Nephron progenitor cell (in vitro differentiated cells): ENCODE data around the gene C10orf143.

Source experiments
- DNase-seq: peaks from one replicate; pipeline ENCODE4 v3.0.0; 2021
- H3K27ac Mint-ChIP-seq: 2 replicates; pipeline ENCODE4 v1.8.0; 2021; ENCODE audit warnings: mild to moderate bottlenecking, moderate library complexity, mixed read lengths
- H3K27me3 Mint-ChIP-seq: 2 replicates; pipeline ENCODE4 v1.8.0; 2021; ENCODE audit warnings: mild to moderate bottlenecking, low read depth, mixed read lengths; ENCODE audit not compliant: poor library complexity
- H3K36me3 Mint-ChIP-seq: 2 replicates; pipeline ENCODE4 v1.8.0; 2021; ENCODE audit warnings: low read depth, mixed read lengths
- H3K4me1 Mint-ChIP-seq: 2 replicates; pipeline ENCODE4 v1.8.0; 2021; ENCODE audit warnings: mixed read lengths
- H3K4me3 Mint-ChIP-seq: 2 replicates; pipeline ENCODE4 v1.8.0; 2021; ENCODE audit warnings: mild to moderate bottlenecking, moderate library complexity, mixed read lengths
- H3K9me3 Mint-ChIP-seq: 2 replicates; pipeline ENCODE4 v1.8.0; 2021; ENCODE audit warnings: mild to moderate bottlenecking, moderate library complexity, mixed read lengths
- TF ChIP-seq, protein P1 (sequence below): fragments of 200-600 bp; sonication (generic); IDR thresholded peaks from 2 replicates; pipeline ENCODE4 v1.5.0; 2021; ENCODE audit warnings: antibody characterized with exemption

The C10orf143 gene

GRCh38 chr10:130050721-130051120 is 59.9 kb downstream of the C10orf143 start:
- no peaks in the 10 kb centered on the region for H3K4me1 Mint-ChIP-seq
- H3K27ac Mint-ChIP-seq, result no peak overlapping the region
- H3K27me3 Mint-ChIP-seq, result peaks cover 19% of the 10 kb centered on the region
- no peak overlapping the region for H3K4me3 Mint-ChIP-seq
- TF ChIP-seq, protein P1, sequence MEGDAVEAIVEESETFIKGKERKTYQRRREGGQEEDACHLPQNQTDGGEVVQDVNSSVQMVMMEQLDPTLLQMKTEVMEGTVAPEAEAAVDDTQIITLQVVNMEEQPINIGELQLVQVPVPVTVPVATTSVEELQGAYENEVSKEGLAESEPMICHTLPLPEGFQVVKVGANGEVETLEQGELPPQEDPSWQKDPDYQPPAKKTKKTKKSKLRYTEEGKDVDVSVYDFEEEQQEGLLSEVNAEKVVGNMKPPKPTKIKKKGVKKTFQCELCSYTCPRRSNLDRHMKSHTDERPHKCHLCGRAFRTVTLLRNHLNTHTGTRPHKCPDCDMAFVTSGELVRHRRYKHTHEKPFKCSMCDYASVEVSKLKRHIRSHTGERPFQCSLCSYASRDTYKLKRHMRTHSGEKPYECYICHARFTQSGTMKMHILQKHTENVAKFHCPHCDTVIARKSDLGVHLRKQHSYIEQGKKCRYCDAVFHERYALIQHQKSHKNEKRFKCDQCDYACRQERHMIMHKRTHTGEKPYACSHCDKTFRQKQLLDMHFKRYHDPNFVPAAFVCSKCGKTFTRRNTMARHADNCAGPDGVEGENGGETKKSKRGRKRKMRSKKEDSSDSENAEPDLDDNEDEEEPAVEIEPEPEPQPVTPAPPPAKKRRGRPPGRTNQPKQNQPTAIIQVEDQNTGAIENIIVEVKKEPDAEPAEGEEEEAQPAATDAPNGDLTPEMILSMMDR, result no peak
- H3K36me3 Mint-ChIP-seq, result no peaks in the 10 kb centered on the region
- H3K9me3 Mint-ChIP-seq, result peaks cover 25% of the 10 kb centered on the region
- no peak for DNase-seq

DNA sequence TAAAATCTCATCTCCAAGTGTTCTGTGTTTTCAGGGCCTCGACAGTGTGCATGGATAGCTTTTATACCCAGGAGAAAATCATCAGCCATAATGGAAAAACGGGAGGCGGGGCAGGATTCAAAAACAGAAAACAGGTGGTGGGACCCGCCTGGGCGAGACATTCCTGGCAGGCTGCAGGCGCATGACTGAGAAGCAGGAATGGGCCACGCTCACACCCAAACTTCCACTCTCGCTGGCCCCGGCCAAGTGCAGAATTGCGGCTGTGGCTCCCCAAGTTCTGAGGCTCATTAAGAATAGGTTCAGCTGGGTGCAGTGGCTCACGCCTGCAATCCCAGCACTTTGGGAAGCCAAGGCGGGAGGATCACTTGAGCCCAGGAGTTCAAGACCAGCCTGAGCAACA is 60.6 kb downstream of the C10orf143 start:
- DNase-seq, result no peak
- TF ChIP-seq, protein P1, result no peak
- peak overlapping the region; percentile 29 for H3K27ac Mint-ChIP-seq

DNA sequence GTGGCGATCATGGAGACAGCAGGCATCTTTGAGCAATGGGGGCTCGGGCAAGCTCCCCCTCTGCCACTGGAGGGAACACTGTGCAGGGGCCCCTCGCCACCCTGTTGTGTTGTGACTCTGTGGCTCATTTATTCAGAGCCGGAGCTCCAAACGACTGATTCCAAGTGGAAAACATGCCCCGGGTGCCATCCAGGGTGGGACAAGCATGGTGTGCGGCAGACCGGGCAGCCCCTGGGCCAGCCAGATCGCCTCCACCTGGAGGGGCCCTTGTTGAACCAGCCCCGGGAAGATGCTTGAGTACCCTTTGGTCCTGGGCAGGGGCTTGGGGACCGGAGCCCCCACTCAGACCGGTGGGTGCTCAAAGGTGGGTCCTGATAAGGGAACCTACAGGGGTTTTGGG is 61.4 kb downstream of the C10orf143 start:
- no peak for DNase-seq
- no peak overlapping the region for H3K4me3 Mint-ChIP-seq
- H3K36me3 Mint-ChIP-seq, result no peaks in the 10 kb centered on the region
- peaks cover 19% of the 10 kb centered on the region for H3K27me3 Mint-ChIP-seq
- H3K4me1 Mint-ChIP-seq, result no peaks in the 10 kb centered on the region
- TF ChIP-seq, protein P1, result no peak
- H3K27ac Mint-ChIP-seq, result no peak overlapping the region
- H3K9me3 Mint-ChIP-seq, result peaks cover 15% of the 10 kb centered on the region

More for the DNA sequence above, 60.6 kb downstream of the C10orf143 start:
- Mint-ChIP-seq H3K9me3 (peaks cover 23% of the 10 kb centered on the region), H3K36me3 (no peaks in the 10 kb centered on the region), H3K4me3 (no peak overlapping the region), H3K4me1 (no peaks in the 10 kb centered on the region), H3K27me3 (peaks cover 19% of the 10 kb centered on the region)

DNA sequence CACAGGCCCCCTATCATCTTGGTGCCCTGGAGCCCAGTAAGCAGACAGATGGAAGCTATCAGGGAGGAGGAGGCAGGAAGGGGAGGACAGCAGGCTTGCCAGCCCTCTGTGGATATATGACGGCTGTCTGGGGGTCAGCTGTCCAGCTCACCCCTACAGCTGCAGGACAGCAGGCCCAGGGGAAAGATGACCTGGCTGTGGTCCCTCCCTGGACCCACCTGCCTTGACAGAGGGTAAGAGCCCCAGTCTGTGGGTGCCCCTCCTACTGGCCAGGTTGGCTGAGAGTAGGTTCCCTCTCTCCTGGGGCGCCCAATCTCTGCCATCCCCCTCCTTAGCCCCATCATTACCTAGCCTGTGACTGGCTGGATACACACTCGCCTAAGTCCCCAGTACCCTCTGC is 62.5 kb downstream of the C10orf143 start:
- Mint-ChIP-seq H3K4me1 (peaks cover 6% of the 10 kb centered on the region), H3K27ac (no peak overlapping the region), H3K27me3 (peaks cover 27% of the 10 kb centered on the region), H3K36me3 (no peaks in the 10 kb centered on the region), H3K4me3 (no peak overlapping the region), H3K9me3 (peaks cover 4% of the 10 kb centered on the region)
- TF ChIP-seq, protein P1, result no peak
- no peak for DNase-seq

GRCh38 chr10:130047336-130047735 is 63.3 kb downstream of the C10orf143 start:
- Mint-ChIP-seq H3K27ac (no peak overlapping the region), H3K4me3 (no peak overlapping the region), H3K4me1 (peaks cover 6% of the 10 kb centered on the region), H3K27me3 (peaks cover 31% of the 10 kb centered on the region), H3K36me3 (no peaks in the 10 kb centered on the region), H3K9me3 (no peaks in the 10 kb centered on the region)
- no peak for DNase-seq
- TF ChIP-seq, protein P1, result no peak

DNA sequence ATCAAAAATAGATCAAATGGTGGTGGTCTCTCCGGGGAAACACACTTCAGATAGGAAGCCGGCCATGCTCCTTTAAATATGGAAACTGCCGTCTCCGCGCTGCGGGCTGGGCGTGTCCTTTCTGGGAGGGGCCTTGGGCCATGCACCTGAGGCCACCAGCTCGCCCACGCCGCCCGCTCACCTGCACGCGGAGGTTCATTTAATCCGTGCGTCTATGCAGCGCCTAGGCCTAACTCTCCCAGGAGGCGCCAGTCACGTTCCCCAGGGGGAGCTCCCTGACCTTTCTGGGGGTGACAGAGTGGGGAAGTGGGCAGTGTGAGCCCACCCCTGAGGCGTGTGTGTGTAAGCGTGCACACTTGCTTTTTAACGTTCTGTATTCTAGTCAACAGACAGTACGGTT is 64.0 kb downstream of the C10orf143 start:
- no peaks in the 10 kb centered on the region for H3K36me3 Mint-ChIP-seq
- no peak for DNase-seq

More for the DNA sequence above, 64.0 kb downstream of the C10orf143 start:
- no peak overlapping the region for H3K4me3 Mint-ChIP-seq
- TF ChIP-seq, protein P1, result no peak
- H3K4me1 Mint-ChIP-seq, result peaks cover 6% of the 10 kb centered on the region
- H3K27me3 Mint-ChIP-seq, result peaks cover 31% of the 10 kb centered on the region
- H3K27ac Mint-ChIP-seq, result no peak overlapping the region
- no peaks in the 10 kb centered on the region for H3K9me3 Mint-ChIP-seq
